Brain microvascular endothelial cell (primary cell): ENCODE results near the gene TMEM213.

ENCODE experiments used
- DNase-seq: peaks from one replicate; pipeline ENCODE4 v3.0.0-alpha.2; 2020
- H3K27ac ChIP-seq: fragments of 250-450 bp; sonication (Bioruptor Pico); 2 replicates; pipeline ENCODE4 v1.5.1; 2020; ENCODE audit warnings: mild to moderate bottlenecking, moderate library complexity
- H3K27me3 ChIP-seq: fragments of 250-450 bp; sonication (Bioruptor Pico); replicated peaks from 2 replicates; pipeline ENCODE4 v1.5.1; 2020; ENCODE audit warnings: mild to moderate bottlenecking
- H3K36me3 ChIP-seq: fragments of 250-450 bp; sonication (Bioruptor Pico); replicated peaks from 2 replicates; pipeline ENCODE4 v1.5.1; 2020; ENCODE audit warnings: mild to moderate bottlenecking
- H3K4me3 ChIP-seq: 2 replicates; pipeline ENCODE4 v1.5.1; 2011; ENCODE audit warnings: low read depth, mild to moderate bottlenecking, control low read depth, low read length, moderate library complexity
- CTCF ChIP-seq: IDR thresholded peaks from 2 replicates; pipeline ENCODE4 v1.5.1; 2011; ENCODE audit warnings: low read depth, mild to moderate bottlenecking, moderate library complexity, low read length, control low read depth, inconsistent platforms; ENCODE audit errors: missing control alignments
- in situ Hi-C: cut with HindIII; loops from 2 replicates; pipeline ENCODE4 v1.10.0; 2017; ENCODE audit warnings: low sequenced_read_pairs, low pct_ligation_motif_present

The TMEM213 gene

GRCh38 chr7:138866353-138866752 lies 68.6 kb downstream of the TMEM213 start:
- no peak for TF ChIP-seq CTCF
- in situ Hi-C loops, result no loop called here
- Histone ChIP-seq H3K27me3 (no peaks in the 10 kb centered on the region), H3K36me3 (no peaks in the 10 kb centered on the region), H3K27ac (no peak overlapping the region), H3K4me3 (no peak overlapping the region)
- DNase-seq, result no peak

- no peak for DNase-seq
- no peaks in the 10 kb centered on the region for H3K27me3 ChIP-seq
- H3K36me3 ChIP-seq, result no peaks in the 10 kb centered on the region
- no peak for TF ChIP-seq CTCF
- no peak overlapping the region for H3K27ac ChIP-seq
- in situ Hi-C loops, result no loop called here
- H3K4me3 ChIP-seq, result no peak overlapping the region
Measured at GRCh38 chr7:138867744-138868143, 70.0 kb downstream of the TMEM213 start.

- TF ChIP-seq CTCF, result no peak
- H3K4me3 ChIP-seq, result no peak overlapping the region
- H3K27me3 ChIP-seq, result no peaks in the 10 kb centered on the region
- in situ Hi-C loops, result no loop called here
- H3K27ac ChIP-seq, result no peak overlapping the region
- H3K36me3 ChIP-seq, result no peaks in the 10 kb centered on the region
- no peak for DNase-seq
Measured at GRCh38 chr7:138868711-138869110, 70.9 kb downstream of the TMEM213 start.

GRCh38 chr7:138869353-138869752 lies 71.6 kb downstream of the TMEM213 start:
- H3K4me3 ChIP-seq, result no peak overlapping the region
- no peaks in the 10 kb centered on the region for H3K27me3 ChIP-seq
- no peak for TF ChIP-seq CTCF
- no peak overlapping the region for H3K27ac ChIP-seq
- DNase-seq, result no peak
- H3K36me3 ChIP-seq, result no peaks in the 10 kb centered on the region
- in situ Hi-C loops, result no loop called here

GRCh38 chr7:138871065-138871813 lies 73.4 kb downstream of the TMEM213 start:
- in situ Hi-C loops, result no loop called here
- H3K4me3 ChIP-seq, result no peak overlapping the region
- no peak overlapping the region for H3K27ac ChIP-seq
- TF ChIP-seq CTCF, result no peak
- H3K27me3 ChIP-seq, result no peaks in the 10 kb centered on the region
- DNase-seq, result no peak
- H3K36me3 ChIP-seq, result no peaks in the 10 kb centered on the region

- no peak for TF ChIP-seq CTCF
- no peak for DNase-seq
- H3K36me3 ChIP-seq, result no peaks in the 10 kb centered on the region
- no peak overlapping the region for H3K4me3 ChIP-seq
- H3K27ac ChIP-seq, result no peak overlapping the region
- in situ Hi-C loops, result no loop called here
- no peaks in the 10 kb centered on the region for H3K27me3 ChIP-seq
Measured at GRCh38 chr7:138871814-138872090, 74.0 kb downstream of the TMEM213 start.
